HG03378 (cell line): Measurements from ENCODE around the gene DRD2.

Source experiments
- ATAC-seq: cut with Tn5 transposase; IDR thresholded peaks from one replicate; pipeline ENCODE4 v1.9.1; 2021; ENCODE audit warnings: mild to moderate bottlenecking, moderate library complexity; ENCODE audit not compliant: unreplicated experiment

DRD2 gene

GRCh38 chr11:113405724-113406478 lies 69.3 kb downstream of the DRD2 start:
- ATAC-seq, result no peak

DNA sequence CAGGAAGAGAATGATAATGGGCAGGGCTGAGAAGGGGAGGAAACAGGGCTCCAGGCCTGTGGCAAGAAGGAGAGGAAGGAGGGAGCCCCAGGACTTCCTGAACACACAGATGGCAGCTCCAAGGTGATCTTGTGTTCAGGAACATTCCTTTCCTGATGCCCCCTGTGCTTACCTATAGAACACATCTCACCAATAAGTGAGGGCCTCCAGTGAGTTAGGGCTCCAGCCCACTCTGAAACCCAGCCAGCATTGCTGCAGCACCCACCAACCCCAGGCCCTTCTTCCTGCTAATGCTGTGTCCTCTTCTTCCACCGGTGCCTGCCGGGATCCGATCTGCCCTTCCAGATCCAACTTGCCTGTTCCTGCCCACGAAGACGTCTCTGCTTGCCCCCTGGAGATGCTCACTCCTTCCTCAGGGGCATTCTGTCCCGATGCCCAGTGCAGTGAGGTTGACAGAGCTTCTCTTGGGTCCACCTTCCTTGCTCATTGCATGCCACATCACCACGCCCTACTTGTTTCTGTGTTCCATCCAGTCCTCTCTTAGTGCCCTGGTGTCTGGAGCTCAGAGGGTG lies 70.3 kb downstream of the DRD2 start:
- ATAC-seq, result no peak

DNA sequence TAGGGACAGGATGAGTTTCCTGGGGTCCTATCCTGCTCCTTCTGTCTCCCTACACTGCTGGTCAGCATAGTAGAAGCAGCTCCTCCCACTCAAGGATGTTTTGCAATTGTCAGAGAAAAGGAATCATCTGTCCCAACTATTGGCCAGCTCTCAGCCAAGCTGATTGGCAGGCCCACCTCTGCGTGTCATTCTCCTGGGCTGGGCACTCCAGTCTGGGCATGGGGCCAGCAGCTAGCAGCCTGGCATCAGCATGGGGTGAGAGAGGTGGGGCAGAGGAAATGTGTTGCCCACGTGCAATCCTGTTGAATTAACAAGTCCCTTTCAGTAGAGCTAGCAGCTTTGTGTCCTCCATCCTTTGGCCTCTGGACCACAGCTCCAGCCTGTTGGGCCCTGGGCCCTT lies 73.5 kb downstream of the DRD2 start:
- no peak for ATAC-seq

DNA sequence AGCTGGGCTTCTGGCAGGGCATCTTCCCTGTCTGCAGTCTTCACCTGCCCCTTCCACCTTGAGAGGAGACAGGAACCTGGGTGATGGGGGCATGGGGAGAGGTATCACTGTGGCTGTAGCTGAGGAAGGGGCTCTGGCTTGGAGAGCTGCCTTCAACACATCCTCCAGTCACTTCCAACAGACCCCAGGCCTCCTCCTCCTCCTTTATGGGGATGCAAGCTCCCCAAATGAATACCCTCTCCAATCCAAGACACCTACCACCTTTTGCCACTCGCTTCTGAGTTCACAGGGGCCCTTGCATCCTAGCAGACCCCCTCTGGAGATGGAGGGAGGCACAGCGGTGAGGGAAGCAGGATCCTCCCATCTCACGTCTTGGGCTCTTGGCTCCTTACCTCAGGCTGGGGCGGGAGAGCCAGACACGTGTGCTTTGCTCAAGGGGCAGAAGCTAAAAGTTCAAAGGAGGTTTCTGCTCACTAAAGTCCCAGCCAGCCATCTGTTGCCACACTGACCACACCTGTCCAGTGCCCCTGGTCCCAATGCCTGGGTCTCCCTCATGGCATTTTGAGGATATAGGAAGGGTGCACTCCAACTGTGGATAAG lies 74.5 kb downstream of the DRD2 start:
- ATAC-seq, result no peak

GRCh38 chr11:113398669-113399430 lies 76.3 kb downstream of the DRD2 start:
- no peak for ATAC-seq

DNA sequence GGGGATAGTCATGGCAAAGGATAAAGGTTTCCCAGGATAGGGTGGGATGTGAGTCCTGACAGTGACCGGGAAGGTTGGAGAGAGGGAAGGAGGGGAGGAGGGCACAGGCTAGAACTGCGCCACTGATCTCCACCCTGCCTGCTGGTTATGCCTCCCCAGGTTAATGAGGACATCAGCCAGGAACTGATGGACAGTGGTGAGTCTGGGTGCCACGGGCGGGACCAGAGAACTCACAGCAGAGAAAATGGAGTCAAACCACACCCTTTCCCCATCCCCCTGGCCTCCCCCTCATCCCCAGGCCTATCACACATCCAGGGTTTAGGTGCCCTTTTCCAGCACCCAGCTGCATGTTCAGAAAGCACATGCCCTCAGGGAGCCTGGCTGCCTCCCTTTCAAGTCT lies 77.4 kb downstream of the DRD2 start:
- no peak for ATAC-seq

GRCh38 chr11:113397212-113397611 lies 78.0 kb downstream of the DRD2 start:
- no peak for ATAC-seq

DNA sequence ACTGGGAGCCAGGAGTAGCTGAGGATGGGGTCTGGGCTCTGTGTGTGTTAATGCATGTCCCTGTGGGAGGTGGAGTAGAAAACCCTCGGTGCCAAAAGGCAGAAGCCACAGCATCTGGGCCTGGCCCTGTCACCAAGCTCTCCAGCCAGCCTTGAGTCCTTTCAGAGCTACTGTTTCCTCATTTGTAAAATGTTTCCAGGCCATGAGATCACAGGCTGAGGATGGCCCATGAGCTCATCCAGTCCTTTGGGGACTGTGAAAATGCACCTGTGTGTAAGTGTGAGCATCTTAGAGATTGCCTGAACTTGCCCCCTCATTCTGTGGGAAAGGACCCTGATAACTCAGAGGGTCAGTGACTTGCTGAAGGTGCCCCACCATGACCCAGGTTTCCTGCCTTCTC lies 78.5 kb downstream of the DRD2 start:
- no peak for ATAC-seq

- no peak for ATAC-seq
These were observed 79.3 kb downstream of the DRD2 start for GRCh38 chr11:113395782-113396336.

GRCh38 chr11:113394919-113395318 lies 80.3 kb downstream of the DRD2 start:
- ATAC-seq, result no peak

DNA sequence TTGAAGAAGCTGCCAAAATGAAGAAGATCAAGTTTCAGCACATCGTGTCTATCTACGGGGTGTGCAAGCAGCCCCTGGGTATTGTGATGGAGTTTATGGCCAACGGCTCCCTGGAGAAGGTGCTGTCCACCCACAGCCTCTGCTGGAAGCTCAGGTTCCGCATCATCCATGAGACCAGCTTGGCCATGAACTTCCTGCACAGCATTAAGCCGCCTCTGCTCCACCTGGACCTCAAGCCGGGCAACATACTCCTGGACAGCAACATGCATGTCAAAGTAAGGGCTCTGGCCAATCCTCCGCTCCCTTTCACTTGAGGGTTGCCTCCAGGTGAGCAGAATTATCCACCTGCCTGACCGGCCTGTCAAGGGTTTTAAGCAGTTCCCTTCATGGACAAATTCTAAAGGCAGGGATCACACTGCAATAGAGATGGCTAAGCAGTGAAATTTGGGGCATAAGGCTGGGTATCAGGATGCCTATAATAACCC lies 81.7 kb downstream of the DRD2 start:
- no peak for ATAC-seq

- no peak for ATAC-seq
These were observed 82.8 kb downstream of the DRD2 start for GRCh38 chr11:113392236-113392921.

GRCh38 chr11:113389272-113389671 lies 85.9 kb downstream of the DRD2 start:
- ATAC-seq, result no peak

DNA sequence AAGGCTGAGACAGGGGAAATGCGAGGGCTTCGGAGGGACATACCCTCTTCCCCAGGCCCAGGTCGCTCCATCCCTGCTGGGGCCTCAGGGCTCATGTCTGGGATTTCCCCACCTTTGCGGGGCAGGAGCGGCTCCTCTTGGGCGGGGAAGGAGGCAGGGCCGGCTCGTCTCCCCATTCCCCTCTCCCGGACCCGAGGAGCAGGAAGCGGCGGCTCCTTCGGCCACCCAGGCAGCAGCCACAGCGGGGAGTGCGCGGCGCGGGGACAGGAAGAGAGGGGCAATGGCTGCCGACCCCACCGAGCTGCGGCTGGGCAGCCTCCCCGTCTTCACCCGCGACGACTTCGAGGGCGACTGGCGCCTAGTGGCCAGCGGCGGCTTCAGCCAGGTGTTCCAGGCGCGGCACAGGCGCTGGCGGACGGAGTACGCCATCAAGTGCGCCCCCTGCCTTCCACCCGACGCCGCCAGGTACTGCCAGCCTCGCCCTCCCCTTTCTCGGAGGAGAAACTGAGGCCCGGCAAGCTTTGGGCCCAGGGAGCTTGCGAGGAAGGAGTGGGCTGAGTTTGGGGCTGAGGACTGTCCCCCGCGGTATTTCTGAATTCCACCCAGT lies 87.5 kb downstream of the DRD2 start, which contains the start of gene ANKK1:
Gene ANKK1 (plus strand): TSS at position 175 of the 607 bp plus-strand sequence. CDS start 106 bp downstream, at position 281.
- no peak for ATAC-seq

GRCh38 chr11:113386866-113387265 lies 88.3 kb downstream of the DRD2 start:
- no peak for ATAC-seq

- ATAC-seq, result no peak
These were observed 89.4 kb downstream of the DRD2 start for GRCh38 chr11:113385749-113386148.

- no peak for ATAC-seq
These were observed 90.6 kb downstream of the DRD2 start for GRCh38 chr11:113384551-113384950.

DNA sequence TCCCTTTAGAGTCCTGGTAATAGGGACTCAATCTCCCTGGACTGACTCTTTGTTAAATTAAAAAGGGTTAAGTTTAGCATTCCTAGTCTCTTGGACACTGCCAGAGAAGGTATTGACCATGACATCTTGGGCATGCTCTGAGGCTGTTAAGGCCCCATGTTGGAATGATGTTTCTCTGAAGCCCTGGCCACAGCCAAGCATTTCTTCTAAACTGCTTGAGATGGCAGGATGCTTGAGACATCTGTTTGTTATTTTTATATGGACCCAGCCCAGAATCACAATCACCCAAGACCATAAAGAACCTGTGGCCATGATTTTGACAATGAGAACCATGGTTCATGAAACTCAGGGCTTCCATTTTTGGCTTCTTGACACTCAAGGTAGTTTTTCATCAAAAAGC lies 93.1 kb downstream of the DRD2 start:
- no peak for ATAC-seq

DNA sequence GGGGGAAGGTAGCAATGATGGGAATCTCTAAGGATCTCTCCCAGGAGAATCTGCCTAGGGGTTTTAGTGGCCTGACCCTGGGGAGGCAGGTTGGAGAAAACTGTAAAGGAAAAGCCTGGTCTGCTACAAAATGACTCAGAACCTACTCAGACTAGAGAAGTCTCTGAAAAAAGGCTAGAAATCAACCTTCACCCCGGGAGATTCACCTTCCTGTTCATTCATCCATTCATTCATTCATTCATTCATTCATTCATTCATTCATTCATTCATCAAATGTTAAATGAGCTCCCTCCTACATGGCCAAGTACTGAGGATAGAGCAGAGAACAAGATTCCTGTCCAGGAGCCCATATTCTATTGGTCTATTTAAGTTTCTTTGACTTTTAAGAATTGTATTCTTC lies 96.5 kb downstream of the DRD2 start:
- no peak for ATAC-seq
